ENCODE results near the gene OR5H1.
"Not testable (repeated sequence)": the region's sequence is repeated elsewhere in the genome, so short reads cannot be mapped to it uniquely, and the experiment has no call there.

OR5H1 gene

DNA sequence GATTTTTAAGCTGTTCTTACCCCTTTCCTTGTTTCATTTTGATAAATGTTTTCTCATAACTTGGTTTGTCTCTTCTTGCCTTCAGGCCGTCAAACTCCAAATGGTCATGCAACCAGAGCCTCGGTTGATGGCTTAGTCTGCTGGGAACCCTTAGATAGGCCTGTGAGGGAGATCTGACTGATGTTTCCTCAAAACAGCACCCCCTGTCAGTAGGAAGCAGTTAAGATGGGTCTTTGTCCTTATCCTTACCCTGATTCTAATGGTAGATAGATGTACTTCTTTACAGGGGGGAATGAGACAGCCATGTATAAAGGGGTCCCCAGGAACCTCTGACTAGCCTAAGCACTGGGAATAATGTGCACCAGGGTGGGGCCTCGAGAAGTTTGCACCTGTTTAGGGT lies 16.3 kb upstream of the OR5H1 start:
- TF ChIP-seq, protein P1, sequence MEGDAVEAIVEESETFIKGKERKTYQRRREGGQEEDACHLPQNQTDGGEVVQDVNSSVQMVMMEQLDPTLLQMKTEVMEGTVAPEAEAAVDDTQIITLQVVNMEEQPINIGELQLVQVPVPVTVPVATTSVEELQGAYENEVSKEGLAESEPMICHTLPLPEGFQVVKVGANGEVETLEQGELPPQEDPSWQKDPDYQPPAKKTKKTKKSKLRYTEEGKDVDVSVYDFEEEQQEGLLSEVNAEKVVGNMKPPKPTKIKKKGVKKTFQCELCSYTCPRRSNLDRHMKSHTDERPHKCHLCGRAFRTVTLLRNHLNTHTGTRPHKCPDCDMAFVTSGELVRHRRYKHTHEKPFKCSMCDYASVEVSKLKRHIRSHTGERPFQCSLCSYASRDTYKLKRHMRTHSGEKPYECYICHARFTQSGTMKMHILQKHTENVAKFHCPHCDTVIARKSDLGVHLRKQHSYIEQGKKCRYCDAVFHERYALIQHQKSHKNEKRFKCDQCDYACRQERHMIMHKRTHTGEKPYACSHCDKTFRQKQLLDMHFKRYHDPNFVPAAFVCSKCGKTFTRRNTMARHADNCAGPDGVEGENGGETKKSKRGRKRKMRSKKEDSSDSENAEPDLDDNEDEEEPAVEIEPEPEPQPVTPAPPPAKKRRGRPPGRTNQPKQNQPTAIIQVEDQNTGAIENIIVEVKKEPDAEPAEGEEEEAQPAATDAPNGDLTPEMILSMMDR (IDR thresholded peaks at IDR 0.05; ENCODE audit: borderline replicate concordance, insufficient read depth, low read depth, low read length), result no peak
- no peak overlapping the region for H3K4me3 ChIP-seq (ENCODE audit: low read depth, low read length)

DNA sequence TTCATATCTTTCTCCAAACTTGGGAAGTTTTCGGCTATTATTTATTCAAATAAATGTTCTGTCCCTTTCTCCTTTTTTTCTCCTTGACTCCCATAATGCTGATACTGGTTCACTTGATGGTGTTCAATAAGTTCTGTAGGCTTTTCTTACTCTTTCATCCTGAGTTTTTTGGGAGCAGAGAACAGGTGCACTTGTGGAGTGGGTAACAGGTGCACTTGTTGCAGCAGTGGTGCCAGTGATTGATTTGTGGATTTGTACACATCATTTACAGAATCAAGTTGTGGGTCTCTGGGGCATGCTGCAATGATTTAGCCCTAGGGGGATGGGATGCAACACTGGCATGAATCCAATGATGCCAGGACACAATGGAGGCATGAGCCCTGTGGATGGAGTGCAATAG lies 14.8 kb upstream of the OR5H1 start:
- TF ChIP-seq, protein P1 (IDR thresholded peaks at IDR 0.05; ENCODE audit: borderline replicate concordance, insufficient read depth, low read depth, low read length), result no peak
- H3K4me3 ChIP-seq (ENCODE audit: low read depth, low read length), result no peak overlapping the region

DNA sequence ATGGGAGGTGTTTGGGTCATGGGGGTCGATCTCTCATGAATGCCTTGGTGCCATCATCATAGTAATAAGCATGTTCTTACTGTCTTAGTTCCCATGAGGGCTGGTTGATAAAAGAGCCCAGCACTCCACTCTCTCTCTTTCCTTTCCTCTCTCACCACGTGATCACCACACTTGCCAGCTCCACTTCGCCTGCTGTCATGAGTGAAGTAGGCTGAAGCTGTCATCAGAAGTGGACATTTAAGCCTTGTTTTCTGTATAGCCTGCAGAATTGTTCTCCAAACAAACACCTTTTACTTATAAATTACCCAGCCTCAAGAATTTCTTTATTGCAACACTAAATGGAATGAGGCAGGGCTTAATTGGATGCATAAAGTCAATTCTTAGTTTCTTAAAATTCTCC lies 6.1 kb downstream of the OR5H1 start:
- TF ChIP-seq, protein P1 (IDR thresholded peaks at IDR 0.05; ENCODE audit: borderline replicate concordance, insufficient read depth, low read depth, low read length), result no peak
- H3K4me3 ChIP-seq (ENCODE audit: low read depth, low read length), result no peak overlapping the region

DNA sequence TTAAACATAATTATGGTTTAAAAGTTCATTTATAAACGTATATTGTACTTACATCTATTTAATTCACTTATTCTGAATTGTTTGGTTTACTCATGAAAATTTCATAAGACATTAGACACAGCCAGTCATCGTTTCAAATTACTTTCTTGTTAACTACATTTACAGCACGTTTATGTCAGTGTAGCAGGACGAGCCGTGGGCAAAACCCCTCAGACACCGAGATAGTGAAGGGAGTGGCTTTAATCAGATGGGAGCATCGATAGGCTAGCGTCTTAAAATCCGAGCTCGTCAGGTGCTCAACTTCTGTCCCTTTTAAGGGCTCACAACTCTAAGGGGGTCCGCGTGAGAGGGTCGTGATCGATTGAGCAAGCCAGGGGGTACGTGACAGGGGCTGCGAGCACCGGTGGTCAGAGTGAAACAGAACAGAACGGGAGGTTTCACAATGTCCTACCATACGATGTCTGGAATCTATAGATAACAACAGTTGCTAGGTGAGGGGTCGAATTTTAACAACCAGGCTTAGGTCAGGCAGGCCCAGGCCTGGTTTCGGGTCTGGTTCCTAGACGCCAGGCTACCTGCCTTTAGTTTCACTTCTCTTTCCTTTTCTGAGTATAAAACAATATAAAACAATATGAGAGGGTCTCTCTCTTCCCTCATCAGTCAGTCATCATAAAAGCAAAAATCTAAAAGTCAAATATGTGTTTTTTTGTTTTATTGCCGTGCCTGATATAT lies 7.5 kb downstream of the OR5H1 start:
- H3K4me3 ChIP-seq (ENCODE audit: low read depth, low read length), result not testable (repeated sequence)

DNA sequence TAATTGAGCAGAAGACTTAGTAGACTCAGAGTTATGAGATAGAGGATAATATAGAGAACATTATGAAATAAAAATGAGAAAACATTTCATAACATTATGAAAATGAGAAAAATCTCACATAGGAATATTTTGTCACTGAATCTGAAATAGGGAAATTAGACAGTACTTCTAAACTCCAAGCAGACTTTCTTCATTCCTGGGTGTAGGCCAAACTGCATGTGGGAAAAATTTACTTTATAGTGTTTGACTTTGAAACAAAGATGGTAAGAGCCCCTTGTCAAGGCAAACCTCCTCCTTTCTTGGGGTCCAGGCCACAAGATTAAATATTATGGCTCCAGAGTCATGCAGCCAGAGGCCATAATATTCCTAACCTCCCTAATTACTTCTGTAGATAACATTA lies 10.0 kb downstream of the OR5H1 start:
- TF ChIP-seq, protein P1 (IDR thresholded peaks at IDR 0.05; ENCODE audit: borderline replicate concordance, insufficient read depth, low read depth, low read length), result no peak
- no peak overlapping the region for H3K4me3 ChIP-seq (ENCODE audit: low read depth, low read length)

DNA sequence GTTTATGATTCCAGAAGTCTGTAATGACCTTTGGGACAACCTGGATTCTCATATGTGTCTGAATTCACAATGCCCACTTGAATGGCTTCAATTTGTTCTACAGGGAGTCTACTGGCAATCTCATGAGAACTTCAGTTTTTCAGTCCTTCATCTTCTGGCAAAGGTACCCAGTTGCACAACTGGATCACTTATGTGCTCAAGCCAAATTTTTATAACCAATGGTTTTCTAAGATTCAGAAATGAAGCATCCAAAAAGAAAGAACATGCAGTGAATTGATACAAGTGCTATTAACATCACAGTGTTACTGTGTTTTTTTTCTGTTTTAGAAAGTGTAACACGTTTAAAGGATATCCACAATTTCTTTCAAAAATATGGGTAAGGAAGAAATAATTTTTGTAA lies 16.7 kb downstream of the OR5H1 start, which contains the start of gene OR5H14:
Gene OR5H14, plus strand, starts transcription at position 301 of the 400 bp plus-strand sequence. CDS start 1,907 bp downstream, outside the sequence.
- TF ChIP-seq, protein P1 (IDR thresholded peaks at IDR 0.05; ENCODE audit: borderline replicate concordance, insufficient read depth, low read depth, low read length), result no peak

GRCh38 chr3:98148751-98149150 lies 18.2 kb downstream of the OR5H1 start:
- TF ChIP-seq, protein P1 (IDR thresholded peaks at IDR 0.05; ENCODE audit: borderline replicate concordance, insufficient read depth, low read depth, low read length), result no peak
- no peak overlapping the region for H3K4me3 ChIP-seq (ENCODE audit: low read depth, low read length)

More for the DNA sequence above, 16.7 kb downstream of the OR5H1 start, which contains the start of gene OR5H14:
- H3K4me3 ChIP-seq (ENCODE audit: low read depth, low read length), result no peak within 1 kb of the TSS

DNA sequence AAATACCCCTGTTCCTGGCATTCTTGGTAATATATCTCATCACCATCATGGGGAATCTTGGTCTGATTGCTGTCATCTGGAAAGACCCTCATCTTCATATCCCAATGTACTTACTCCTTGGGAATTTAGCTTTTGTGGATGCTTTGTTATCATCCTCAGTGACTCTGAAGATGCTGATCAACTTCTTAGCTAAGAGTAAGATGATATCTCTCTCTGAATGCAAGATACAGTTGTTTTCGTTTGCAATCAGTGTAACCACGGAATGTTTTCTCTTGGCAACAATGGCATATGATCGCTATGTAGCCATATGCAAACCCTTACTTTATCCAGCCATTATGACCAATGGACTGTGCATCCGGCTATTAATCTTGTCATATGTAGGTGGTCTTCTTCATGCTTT lies 18.9 kb downstream of the OR5H1 start:
- H3K4me3 ChIP-seq (ENCODE audit: low read depth, low read length), result not testable (repeated sequence)

All from GM12875 (cell line).